Activated naive CD4-positive, alpha-beta T cell treated with Interleukin-2 at 50 U/mL for 16 hours (primary cell): ENCODE measurements around the gene HYKK.
"Not testable (repeated sequence)": the region's sequence is repeated elsewhere in the genome, so short reads cannot be mapped to it uniquely, and the experiment has no call there.

Experiments used
- DNase-seq: peaks from one replicate; pipeline ENCODE4 v3.0.0-alpha.2; 2020

HYKK gene, protein sequence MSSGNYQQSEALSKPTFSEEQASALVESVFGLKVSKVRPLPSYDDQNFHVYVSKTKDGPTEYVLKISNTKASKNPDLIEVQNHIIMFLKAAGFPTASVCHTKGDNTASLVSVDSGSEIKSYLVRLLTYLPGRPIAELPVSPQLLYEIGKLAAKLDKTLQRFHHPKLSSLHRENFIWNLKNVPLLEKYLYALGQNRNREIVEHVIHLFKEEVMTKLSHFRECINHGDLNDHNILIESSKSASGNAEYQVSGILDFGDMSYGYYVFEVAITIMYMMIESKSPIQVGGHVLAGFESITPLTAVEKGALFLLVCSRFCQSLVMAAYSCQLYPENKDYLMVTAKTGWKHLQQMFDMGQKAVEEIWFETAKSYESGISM

DNA sequence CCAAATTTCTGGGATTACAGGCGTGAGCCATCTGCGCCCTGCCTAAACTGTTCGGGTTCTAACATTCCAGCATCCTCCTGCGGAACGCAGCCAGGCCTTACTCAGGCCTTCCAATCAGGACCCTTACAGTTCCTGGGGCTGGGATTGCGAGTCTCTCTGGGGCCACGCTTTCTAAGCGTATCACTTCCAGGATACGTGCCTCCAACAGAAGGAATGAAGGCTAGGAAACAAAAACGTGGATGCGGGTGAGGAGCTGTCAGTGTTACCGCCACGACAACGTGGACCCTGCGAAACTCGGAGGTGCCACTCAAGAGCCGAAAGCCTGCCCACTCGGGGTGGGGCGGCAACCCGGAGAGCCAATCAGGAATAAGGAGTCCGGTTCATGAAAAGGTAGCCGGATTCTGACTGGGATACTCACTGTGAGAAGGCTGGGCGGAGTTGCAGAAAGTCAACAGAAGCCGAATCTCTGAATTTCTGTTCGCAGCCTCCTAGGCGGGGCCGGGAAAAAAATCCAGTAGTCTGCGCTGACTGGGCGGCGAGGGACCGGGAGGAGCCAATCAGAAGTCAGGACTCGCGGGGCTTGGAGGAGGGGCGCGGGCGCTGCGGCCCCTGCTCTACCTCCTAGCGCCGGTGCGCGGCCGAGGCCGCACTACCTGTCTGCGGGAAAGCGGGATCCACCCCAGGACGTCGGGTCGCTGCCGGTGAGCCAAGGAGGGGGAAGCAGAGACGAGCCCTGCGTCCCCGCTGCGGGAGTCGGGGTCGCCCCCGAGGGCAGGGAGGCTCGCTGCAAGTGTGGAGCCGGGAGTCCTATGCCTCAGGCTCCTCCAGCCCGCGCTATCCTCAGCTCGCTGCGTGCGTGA lies at the start of gene HYKK:
Gene HYKK, plus strand, starts transcription at position 607 of the 860 bp plus-strand sequence. CDS start 5,512 bp downstream, outside the sequence.
- peak; percentile 74 for DNase-seq

DNA sequence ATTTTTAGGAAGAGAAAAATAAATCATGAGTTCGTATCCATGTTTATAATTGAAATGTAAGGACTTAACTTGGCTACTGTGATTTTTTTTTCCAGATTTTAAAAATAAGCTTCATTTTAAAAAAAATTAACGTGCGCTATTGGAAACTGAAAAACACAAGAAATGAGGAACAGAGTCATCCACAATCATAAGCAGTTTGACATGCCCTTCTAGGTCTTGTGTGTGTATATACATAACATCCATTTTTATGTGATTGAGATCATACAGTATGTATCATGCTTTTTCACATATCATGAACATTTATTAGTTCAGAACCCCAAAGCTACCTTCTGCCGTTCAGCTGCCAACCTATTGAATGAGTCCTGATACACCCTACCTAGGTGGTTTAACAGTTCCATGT lies 46.6 kb upstream of the HYKK start:
- no peak for DNase-seq

DNA sequence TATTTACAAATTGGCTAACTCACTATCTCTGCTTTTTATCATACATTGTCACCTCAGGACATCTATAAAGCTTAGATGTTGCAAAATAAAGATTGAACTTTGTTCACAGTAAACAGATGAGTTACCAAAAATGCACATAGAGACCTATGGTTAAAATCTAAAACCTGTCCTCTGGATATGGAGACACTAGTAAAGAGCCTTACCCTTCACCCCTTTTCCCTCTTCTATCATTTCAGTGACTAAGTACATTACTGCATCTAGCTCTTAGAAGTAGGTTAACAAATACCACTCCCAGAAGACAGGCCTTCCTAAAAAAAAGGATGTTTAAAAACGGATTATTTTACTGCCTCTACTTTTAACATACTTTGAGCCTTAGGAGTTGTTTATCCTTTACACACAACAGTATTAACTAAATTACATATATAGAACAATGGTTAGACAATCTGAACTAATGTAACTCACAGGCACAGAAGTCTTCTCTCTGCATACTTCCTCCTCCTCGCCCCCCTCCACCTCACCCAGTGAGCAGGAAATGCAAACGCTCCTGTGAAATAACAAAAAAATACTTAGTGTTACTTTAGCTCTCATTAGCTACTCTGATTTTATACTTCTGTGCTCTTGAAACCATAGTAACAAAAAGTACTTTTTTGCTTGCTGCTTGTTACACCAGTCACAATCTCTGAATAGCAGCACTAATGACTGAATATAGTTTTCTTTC lies 46.0 kb upstream of the HYKK start:
- DNase-seq, result no peak

DNA sequence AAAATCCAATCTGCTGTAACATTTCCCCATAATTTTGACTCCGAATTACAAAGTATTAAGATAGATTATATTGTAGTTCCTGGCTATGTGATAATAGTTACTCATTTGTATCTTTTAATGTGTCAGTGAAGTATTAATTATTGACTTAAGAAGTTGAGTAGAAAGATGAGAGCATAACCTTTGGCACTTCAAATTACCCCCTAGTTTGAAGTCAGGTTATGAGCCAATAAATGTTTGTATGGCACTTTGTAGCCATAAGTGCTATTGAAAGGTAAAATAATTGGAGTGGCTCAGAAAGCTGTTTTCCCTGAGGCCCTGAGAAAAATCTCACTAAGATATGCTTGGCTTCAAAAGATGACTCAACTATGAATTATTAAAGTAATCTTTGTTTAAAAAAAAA lies 38.3 kb upstream of the HYKK start:
- DNase-seq, result no peak

DNA sequence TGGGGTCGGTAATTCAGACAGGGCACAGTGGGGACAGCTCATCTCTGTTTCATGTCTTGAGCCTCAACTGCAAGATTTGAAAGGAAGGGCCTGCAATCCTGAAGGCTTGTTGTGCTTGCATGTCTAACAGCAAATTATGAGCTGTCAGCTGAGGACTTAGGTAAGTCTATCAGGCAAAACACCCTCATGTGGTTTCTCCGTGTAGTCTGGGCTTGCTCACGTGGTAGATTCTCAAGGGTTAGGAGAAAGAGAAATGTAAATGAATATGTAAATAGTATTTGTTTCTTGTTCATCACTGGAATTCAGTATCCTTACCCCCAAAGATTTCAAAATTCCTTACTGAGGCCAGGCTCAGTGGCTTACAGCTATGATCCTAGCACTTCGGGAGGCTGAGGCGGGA lies 30.1 kb upstream of the HYKK start:
- DNase-seq, result no peak

DNA sequence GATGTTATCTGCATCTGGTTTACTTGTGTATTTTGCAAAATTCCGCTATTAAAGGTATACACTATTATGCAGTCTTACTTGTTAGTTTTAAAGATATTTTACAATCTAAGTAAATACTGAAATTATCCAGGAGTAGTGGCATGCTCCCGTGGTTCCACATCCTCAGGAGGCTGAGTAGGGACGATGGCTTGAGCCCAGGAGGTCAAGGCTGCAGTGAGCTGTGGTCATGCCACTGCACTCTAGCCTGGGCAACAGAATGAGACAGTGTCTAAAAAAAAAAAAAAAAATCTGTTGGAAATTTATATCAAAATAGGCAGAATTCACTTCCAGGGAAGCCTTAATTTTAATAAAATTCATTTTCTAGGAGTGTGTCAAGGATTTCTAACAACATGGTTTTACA lies 27.7 kb upstream of the HYKK start:
- DNase-seq, result no peak

DNA sequence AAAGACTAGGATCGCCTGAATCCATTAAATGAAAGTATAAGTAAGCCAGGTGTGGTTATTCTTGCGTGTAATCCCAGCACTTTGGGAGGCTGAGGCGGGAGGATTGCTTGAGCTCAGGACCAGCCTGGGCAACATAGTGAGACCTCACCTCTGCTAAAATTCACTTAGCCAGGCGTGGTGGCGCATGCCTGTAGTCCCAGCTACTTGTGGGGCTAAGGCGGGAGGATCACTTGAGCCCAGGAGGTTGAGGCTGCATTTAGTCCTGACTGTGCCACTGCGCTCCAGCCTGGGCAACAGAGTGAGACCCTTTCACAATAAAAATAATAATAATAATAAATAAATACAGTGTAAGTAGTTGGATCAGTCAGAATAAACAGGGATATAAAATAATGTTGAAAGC lies 25.5 kb upstream of the HYKK start:
- DNase-seq, result no peak

DNA sequence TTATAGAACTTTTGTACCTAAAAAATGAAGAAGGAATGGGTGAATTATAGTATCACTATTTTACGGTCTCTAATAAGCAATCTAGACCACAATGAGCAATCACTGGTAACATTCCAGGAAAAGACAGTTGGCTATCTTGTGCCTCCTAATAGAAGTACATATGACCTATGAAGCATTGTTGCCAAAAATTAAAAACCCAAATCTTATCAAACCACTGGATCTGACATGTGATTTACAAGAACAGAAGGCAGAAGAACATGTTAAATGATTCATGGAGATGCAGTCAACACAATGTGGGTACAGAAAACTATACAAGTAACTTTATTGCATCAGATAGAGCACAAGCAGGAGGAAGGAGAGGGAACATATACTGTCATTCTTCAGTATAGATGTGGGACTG lies 14.5 kb upstream of the HYKK start:
- no peak for DNase-seq

DNA sequence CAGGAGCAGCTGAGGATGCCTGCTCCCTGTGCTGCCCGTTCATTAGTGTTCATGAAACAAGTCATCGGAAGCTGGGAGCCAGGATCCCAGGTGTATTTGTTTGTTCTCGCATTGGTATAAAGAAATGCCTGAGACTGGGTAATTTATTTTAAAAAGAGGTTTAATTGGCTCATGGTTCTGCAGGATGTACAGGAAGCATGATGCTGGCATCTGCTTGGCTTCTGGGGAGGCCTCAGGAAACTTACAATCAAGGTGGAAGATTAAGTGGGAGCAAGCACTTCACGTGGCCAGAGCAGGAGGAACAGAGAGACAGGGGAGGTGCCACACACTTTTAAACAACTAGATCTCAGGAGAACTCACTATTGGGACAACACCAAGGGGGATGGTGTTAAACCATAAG lies 5.5 kb upstream of the HYKK start:
- no peak for DNase-seq

DNA sequence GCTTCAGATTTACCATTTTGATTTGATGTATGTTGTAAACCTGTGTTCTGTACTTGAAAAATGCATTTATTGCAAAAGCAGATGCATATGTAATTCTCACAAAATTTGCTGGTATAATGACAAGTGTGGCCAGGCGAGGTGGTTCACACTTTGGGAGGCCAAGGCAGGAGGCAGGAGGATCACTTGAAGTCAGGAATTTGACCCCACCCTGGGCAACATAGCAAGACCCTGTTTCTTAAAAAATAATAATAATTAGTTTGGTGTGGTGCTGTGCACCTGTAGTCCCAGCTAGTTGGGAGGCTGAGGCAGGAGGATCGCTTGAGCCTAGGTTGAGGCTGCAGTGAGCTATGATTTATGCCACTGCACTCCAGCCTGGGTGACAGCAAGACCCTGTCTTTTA lies 4.7 kb upstream of the HYKK start:
- no peak for DNase-seq

DNA sequence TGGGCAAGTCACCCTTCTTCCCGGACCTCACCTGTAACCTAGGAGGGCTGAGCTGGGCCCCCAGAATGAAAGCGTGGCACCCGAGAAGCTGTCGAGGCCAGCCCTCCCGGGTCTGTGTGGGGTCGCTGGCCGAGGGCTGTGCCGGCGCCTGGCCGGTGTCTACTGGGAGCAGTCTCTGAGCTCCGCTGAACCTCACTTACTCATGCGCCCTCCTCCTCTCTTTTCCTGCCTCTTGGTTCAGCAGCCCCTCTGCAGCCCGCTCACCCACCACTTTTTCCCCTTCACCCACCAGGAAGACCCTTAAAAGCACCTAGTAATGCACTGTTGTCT lies 419 bp downstream of the HYKK start:
- DNase-seq, result no peak

DNA sequence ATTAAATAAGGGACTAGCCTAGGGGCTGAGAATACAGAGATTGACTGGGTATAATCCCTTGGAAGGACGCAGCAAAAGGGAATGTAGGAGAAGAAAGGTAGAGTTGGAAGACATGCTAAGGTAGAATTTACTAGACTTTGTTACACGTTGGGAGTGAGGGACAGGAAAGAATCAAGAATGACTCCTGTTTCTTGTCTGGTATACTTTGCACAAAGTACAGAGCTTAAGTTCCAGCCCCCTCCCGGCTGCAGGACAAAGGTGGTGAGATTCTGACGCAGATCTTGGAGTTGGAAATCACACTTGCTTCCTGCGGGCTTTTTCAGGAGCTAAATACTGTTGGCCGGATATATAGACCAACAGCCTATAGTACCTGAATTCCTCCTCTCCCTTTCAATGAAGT lies 895 bp downstream of the HYKK start:
- no peak for DNase-seq

DNA sequence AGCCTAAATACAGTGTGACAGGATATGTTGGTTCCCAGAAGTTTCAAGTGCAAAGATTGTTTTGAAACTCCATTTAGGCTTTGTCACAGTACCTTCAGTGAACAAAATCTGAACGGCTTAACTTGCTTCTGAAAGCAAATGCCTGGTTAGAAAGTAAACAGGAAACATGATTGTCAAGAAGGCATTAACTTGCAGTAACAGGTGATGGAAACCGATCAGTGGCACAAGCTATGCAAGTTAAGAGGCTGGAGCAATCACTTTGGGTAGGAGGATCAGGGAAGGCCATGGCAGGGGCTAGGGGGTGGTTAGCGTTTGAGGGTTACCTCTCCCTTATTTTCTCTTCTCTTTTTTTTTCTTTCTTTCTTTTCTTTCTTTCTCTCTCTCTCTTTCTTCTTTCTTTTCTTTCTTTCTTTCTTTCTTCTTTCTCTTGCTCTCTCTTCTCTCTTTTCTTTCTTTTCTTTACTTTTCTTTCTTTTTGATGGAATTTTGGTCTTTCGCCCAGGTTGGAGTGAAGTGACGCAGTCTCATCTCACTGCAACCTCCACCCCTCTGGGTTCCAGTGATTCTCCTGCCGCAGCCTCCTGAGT lies 2.4 kb downstream of the HYKK start:
- DNase-seq, result no peak

DNA sequence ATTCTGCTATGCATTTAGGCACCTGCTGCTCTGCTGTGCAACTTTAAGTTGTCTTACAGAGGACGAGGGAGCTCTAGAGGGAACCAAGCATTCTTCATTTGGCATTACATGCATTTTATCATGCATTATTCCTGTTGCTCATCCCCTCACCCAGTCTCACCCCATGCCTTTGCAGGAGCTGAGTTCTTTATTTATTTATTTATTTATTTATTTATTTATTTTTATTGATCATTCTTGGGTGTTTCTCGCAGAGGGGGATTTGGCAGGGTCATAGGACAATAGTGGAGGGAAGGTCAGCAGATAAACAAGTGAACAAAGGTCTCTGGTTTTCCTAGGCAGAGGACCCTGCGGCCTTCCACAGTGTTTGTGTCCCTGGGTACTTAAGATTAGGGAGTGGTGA lies 12.7 kb downstream of the HYKK start:
- not testable (repeated sequence) for DNase-seq

DNA sequence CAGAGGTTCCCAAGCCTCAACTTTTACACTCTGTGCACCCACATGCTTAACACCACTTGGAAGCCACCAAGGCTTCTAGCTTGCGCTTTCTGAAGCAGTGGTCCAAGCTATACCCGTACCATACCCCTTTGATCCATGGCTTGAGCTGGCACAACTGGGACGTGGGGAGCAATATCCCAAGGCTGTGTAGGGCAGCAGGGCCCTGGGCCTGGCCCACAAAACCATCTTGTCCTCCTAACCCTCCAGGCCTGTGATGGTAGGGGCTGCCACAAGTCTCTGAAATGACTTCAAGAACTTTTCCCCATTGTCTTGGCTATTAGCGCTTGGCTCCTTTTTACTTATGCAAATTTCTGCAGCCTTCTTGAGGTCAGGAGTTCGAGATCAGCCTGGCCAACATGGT lies 16.9 kb downstream of the HYKK start:
- no peak for DNase-seq

DNA sequence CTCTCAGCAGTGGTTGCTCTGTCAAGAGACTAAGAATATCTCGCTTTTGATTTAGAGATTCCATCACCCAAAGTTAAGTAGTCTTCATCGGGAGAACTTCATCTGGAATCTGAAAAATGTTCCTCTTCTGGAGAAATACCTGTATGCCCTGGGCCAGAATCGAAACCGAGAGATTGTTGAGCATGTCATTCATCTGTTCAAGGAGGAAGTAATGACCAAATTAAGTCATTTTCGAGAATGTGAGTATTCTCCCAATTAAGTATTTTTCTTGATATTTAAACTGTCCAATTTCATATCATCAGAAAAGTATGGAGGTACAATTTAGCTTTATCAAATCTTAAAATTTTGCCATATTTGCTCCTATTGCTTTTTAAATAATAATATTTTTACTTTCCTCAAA lies 19.9 kb downstream of the HYKK start:
- no peak for DNase-seq

DNA sequence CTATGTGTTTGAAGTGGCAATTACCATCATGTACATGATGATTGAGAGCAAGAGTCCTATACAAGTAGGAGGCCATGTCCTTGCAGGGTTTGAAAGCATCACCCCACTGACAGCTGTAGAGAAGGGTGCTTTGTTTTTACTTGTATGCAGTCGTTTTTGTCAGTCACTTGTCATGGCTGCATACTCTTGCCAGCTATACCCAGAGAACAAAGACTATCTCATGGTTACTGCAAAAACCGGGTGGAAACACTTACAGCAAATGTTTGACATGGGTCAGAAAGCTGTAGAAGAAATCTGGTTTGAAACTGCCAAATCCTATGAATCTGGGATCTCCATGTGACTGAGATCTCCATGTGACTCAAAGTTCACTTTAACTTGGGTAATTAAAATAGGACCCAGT lies 26.0 kb downstream of the HYKK start:
- DNase-seq, result no peak

DNA sequence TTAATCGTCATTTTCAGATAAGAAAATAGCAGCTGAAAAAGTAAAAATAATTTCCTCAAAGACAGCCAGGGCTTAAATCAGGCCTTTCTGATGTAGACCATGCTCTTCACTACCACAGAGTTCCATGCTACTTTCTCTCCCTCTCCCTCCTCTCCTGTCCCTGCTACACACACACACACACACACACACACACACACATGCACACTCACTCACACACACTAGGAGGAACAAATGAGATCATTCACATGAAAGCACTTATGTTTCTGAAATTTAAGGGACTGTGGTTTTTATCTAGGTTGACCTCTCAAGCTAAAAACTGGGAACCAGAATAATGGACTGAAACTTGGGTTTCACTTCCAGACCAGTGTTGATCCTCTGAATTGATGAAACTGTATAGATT lies 28.8 kb downstream of the HYKK start:
- no peak for DNase-seq

DNA sequence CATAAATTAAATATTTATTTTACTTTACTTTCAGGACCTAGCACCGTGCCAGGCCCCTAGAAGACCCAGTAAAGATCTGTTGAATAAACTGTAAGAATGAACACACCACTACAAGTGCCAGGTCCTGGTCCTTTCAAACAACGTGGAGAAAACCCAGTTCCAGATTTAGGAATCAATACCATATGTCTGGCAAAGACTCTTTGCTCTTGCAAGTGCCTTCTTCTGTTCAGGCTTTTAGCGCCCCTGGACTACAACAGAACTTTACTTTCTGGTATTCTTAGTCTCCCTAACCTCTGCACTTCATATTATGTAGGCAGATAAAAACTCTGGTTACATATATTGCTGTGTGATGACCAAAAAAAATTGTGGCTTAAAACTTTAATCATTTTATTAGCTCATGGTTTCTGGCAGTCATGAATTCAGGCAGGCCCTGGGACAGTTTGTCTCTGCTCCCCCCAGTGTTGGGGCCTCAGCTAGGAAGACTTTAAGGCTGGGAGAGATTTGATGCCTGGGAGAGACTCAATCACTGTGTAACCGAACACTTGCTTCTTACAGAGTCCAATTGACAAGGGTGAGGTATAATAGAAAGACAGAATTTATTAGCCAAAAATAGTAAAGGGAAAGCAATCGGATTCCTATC lies 30.0 kb downstream of the HYKK start:
- DNase-seq, result no peak

DNA sequence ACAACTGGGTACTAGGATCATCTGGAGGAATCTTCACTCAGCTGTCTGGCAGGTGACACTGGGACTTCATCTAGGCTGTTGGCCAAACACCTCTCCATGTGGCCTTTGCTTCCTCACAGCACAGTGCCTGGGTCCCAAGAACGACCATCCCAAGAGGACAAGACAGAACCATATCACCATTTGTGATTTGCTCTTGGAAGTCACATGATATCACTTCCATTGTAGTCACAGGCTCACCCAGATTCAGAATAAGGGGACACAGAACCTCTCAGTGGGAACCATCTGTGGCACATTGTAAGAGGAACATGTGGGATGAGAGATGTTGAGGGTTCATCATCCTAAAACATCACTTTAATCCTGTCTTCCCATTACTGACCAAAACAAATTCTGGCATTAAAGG lies 31.0 kb downstream of the HYKK start:
- DNase-seq, result no peak

DNA sequence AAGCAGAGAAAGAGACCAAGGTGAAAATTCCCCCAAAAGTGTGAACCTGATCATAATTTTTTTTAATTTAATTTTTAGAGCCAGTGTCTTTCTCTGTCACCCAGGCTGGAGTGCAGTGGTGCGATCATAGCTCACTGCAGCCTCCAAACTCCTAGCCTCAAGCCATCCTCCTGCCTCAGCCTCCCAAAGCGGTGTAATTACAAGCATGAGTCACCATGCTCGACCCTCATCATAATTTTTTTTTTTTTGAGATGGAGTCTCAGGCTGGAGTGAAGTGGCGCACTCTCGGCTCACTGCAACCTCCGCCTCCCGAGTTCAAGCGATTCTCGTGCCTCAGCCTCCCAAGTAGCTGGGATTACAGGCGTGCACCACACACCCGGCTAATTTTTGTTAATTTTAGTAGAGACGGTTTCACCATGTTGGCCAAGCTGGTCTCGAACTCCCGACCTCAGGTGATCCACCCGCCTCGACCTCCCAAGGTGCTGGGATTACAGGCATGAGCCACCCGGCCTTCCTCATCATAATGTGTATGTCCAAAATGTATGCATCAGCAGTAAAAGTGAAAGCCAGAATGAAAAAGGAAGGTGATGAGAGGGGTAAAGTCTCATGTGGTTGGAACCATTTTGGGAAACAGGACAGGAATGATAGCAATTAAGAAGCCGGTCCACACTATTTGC lies 32.2 kb downstream of the HYKK start:
- not testable (repeated sequence) for DNase-seq

DNA sequence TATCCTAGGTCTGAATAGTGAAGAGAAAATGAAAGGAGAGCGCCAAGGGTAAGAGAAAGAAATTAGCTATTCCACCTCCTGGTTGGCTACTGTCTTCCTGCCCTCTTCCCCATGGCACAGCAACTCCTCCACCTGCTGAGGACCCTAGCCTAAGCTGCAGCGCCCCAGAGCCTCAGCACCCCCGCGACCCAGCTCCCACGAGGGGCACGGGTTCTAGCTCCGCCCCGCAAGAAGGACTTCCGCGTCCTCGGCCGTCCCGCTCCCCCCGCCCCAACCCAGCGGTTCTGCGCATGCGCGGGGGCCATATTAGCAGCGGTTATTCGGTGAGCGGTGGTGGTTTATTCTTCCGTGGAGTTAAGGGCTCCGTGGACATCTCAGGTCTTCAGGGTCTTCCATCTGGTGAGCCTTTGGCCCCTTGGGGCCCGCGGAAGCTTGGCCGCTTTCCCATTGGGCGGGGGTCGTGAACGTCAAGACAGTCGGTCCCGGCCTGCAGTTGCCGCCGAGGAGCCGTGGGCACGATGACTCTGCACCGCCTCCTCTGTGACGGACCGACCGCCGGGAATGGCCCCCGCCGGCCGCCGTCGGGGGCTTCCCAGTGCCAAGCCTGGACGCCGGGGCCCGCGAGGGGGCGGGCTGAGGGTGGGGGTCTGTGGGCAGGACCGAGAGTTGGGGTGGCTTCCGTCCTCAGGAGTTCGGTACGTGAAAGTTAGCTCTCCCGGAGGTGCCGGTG lies 32.9 kb downstream of the HYKK start, which contains the start of gene PSMA4:
Gene PSMA4, plus strand, starts transcription at position 304 of the 730 bp plus-strand sequence. CDS start 1,484 bp downstream, outside the sequence.
- DNase-seq, result peak; percentile 94
